ENCODE data around the gene RER1. TPM values are rescaled to one million over a fixed set of nuclear protein-coding genes. Genes with fewer than 3 reads are reported as not detected.

The RER1 gene
- polyA plus RNA-seq, 1 donor from 2014 or later = 58.7 TPM

GRCh38 chr1:2448098-2448445 lies 56.4 kb downstream of the RER1 start:
- no peaks in the 10 kb centered on the region for H4K20me1 ChIP-seq (ENCODE audit: insufficient read depth)
- no peak for TF ChIP-seq RAD21 (conservative IDR thresholded peaks at IDR 0.05)
- TF ChIP-seq SMC3 (conservative IDR thresholded peaks at IDR 0.05; ENCODE audit: poor library complexity) = no peak
- TF ChIP-seq POLR2AphosphoS5 (IDR thresholded peaks at IDR 0.05) = no peak
- no peak for TF ChIP-seq REST (IDR thresholded peaks at IDR 0.05; ENCODE audit: borderline replicate concordance)
- TF ChIP-seq TAF1 (IDR thresholded peaks at IDR 0.05; ENCODE audit: low read depth) = no peak
- TF ChIP-seq MXI1 (conservative IDR thresholded peaks at IDR 0.05; ENCODE audit: poor library complexity, severe bottlenecking) = no peak
- no peak for TF ChIP-seq EZH2 (IDR thresholded peaks at IDR 0.05; ENCODE audit: borderline replicate concordance, insufficient read depth, low read length, poor library complexity, severe bottlenecking)
- TF ChIP-seq EP300 (conservative IDR thresholded peaks at IDR 0.05; ENCODE audit: poor library complexity, severe bottlenecking) = no peak
- TF ChIP-seq CTCF (IDR thresholded peaks at IDR 0.05; ENCODE audit: poor library complexity, severe bottlenecking) = no peak
- H3K4me3 ChIP-seq (ENCODE audit: low read length) = no peak overlapping the region
- H3K36me3 ChIP-seq (ENCODE audit: insufficient read depth, low read length) = no peaks in the 10 kb centered on the region
- H3K79me2 ChIP-seq (replicated peaks; ENCODE audit: insufficient read depth, low read length) = no peaks in the 10 kb centered on the region
- no peaks in the 10 kb centered on the region for H3K27me3 ChIP-seq (ENCODE audit: insufficient read depth, low read depth, low read length)
- H3K9ac ChIP-seq (ENCODE audit: low read length) = no peak overlapping the region
- no peaks in the 10 kb centered on the region for H3K9me2 ChIP-seq (ENCODE audit: insufficient read depth, low read length)
- H2AFZ ChIP-seq (ENCODE audit: low read depth, low read length) = no peak overlapping the region
- no peaks in the 10 kb centered on the region for H3F3A ChIP-seq (ENCODE audit: insufficient read depth, low read length, poor library complexity, severe bottlenecking)
- H3K4me2 ChIP-seq (ENCODE audit: low read length) = no peak overlapping the region
- no peak overlapping the region for H3K27ac ChIP-seq (ENCODE audit: low read length)
- H3K9me3 ChIP-seq (ENCODE audit: low read length) = no peaks in the 10 kb centered on the region

GRCh38 chr1:2449636-2450454 lies 58.2 kb downstream of the RER1 start:
- Histone ChIP-seq H3K9me3 (ENCODE audit: low read length) (no peaks in the 10 kb centered on the region), H3K27me3 (ENCODE audit: insufficient read depth, low read depth, low read length) (no peaks in the 10 kb centered on the region), H2AFZ (ENCODE audit: low read depth, low read length) (no peak overlapping the region), H3F3A (ENCODE audit: insufficient read depth, low read length, poor library complexity, severe bottlenecking) (no peaks in the 10 kb centered on the region), H3K4me2 (ENCODE audit: low read length) (no peak overlapping the region), H3K4me3 (ENCODE audit: low read length) (no peak overlapping the region), H3K27ac (ENCODE audit: low read length) (no peak overlapping the region), H3K9me2 (ENCODE audit: insufficient read depth, low read length) (no peaks in the 10 kb centered on the region), H3K36me3 (ENCODE audit: insufficient read depth, low read length) (no peaks in the 10 kb centered on the region), H3K9ac (ENCODE audit: low read length) (no peak overlapping the region), H3K79me2 (replicated peaks; ENCODE audit: insufficient read depth, low read length) (no peaks in the 10 kb centered on the region), H4K20me1 (ENCODE audit: insufficient read depth) (no peaks in the 10 kb centered on the region)
- TF ChIP-seq RAD21 (conservative IDR thresholded peaks at IDR 0.05) (no peak), SMC3 (conservative IDR thresholded peaks at IDR 0.05; ENCODE audit: poor library complexity) (no peak)
